WTC11 (cell line): ENCODE data around the gene MAPKAPK5. TPM values are rescaled to one million over a fixed set of nuclear protein-coding genes. Genes with fewer than 3 reads are reported as not detected.

ENCODE experiments used
- ATAC-seq: fragments of 200-7000 bp; cut with Tn5 transposase; 2 replicates; pipeline ENCODE4 v1.10.0; 2021; ENCODE audit warnings: mild to moderate bottlenecking, moderate library complexity
- CTCF ChIA-PET: fragments of 300-600 bp; sonication (Branson Sonifier 250); formaldehyde crosslinking; loops from one replicate; lab custom pipeline; 2021; ENCODE audit warnings: antibody characterized with exemption; lab: Charles Lee
- POLR2A ChIA-PET: fragments of 350-600 bp; sonication (Branson Sonifier 250); formaldehyde crosslinking; loops from one replicate; lab custom pipeline; 2021; ENCODE audit warnings: antibody characterized with exemption; lab: Charles Lee
- DNase-seq: peaks from one replicate; pipeline ENCODE4 v3.0.0; 2021; ENCODE audit warnings: low spot score
- H3K27ac Mint-ChIP-seq: 2 replicates; pipeline ENCODE4 v1.8.0; 2021; ENCODE audit warnings: mixed read lengths
- H3K27me3 Mint-ChIP-seq: 2 replicates; pipeline ENCODE4 v1.8.0; 2021; ENCODE audit warnings: low read depth, mild to moderate bottlenecking, moderate library complexity, mixed read lengths
- H3K36me3 Mint-ChIP-seq: 2 replicates; pipeline ENCODE4 v1.8.0; 2021; ENCODE audit warnings: mixed read lengths
- H3K4me1 Mint-ChIP-seq: 2 replicates; pipeline ENCODE4 v1.8.0; 2022; ENCODE audit warnings: mixed read lengths
- H3K4me3 Mint-ChIP-seq: 2 replicates; pipeline ENCODE4 v1.8.0; 2021; ENCODE audit warnings: mild to moderate bottlenecking, moderate library complexity, mixed read lengths
- H3K9me3 Mint-ChIP-seq: 2 replicates; pipeline ENCODE4 v1.8.0; 2021; ENCODE audit warnings: mixed read lengths
- AFF4 ChIP-seq: sonication (generic); formaldehyde crosslinking; IDR thresholded peaks from 2 replicates; pipeline ENCODE4 v1.8.1; 2023; ENCODE audit warnings: mild to moderate bottlenecking, missing genetic modification reagents, borderline replicate concordance
- ATF1 ChIP-seq: sonication (generic); formaldehyde crosslinking; IDR thresholded peaks from 2 replicates; pipeline ENCODE4 v1.8.1; 2023; ENCODE audit warnings: mild to moderate bottlenecking, moderate library complexity, missing genetic modification reagents
- ATF2 ChIP-seq: sonication (generic); formaldehyde crosslinking; IDR thresholded peaks from 2 replicates; pipeline ENCODE4 v1.8.1; 2022; ENCODE audit warnings: low read depth, missing genetic modification reagents, borderline replicate concordance
- CREM ChIP-seq: sonication (generic); formaldehyde crosslinking; IDR thresholded peaks from 2 replicates; pipeline ENCODE4 v1.8.1; 2022; ENCODE audit warnings: mild to moderate bottlenecking, missing genetic modification reagents, moderate library complexity
- E2F1 ChIP-seq: sonication (generic); formaldehyde crosslinking; IDR thresholded peaks from 2 replicates; pipeline ENCODE4 v1.8.0; 2022; ENCODE audit warnings: mild to moderate bottlenecking, missing genetic modification reagents
- ETV6 ChIP-seq: sonication (generic); formaldehyde crosslinking; IDR thresholded peaks from 2 replicates; pipeline ENCODE4 v1.8.1; 2022; ENCODE audit warnings: mild to moderate bottlenecking, missing genetic modification reagents
- GRHL2 ChIP-seq: fragments of 250-450 bp; sonication (Bioruptor Pico); IDR thresholded peaks from 2 replicates; pipeline ENCODE4 v1.8.0; 2022; ENCODE audit warnings: mild to moderate bottlenecking, moderate library complexity; ENCODE audit not compliant: insufficient replicate concordance, severe bottlenecking
- JUN ChIP-seq: sonication (generic); formaldehyde crosslinking; IDR thresholded peaks from 2 replicates; pipeline ENCODE4 v1.8.0; 2023; ENCODE audit warnings: mild to moderate bottlenecking, missing genetic modification reagents
- NFE2L1 ChIP-seq: sonication (generic); formaldehyde crosslinking; IDR thresholded peaks from 2 replicates; pipeline ENCODE4 v1.8.1; 2023; ENCODE audit warnings: missing genetic modification reagents
- NR1H2 ChIP-seq: sonication (generic); formaldehyde crosslinking; IDR thresholded peaks from 2 replicates; pipeline ENCODE4 v1.9.0; 2021; ENCODE audit warnings: mild to moderate bottlenecking, moderate library complexity, missing genetic modification reagents
- PRDM15 ChIP-seq: sonication (generic); formaldehyde crosslinking; IDR thresholded peaks from 2 replicates; pipeline ENCODE4 v1.8.0; 2022; ENCODE audit warnings: missing genetic modification reagents
- RELA ChIP-seq: sonication (generic); formaldehyde crosslinking; IDR thresholded peaks from 2 replicates; pipeline ENCODE4 v1.8.1; 2022; ENCODE audit warnings: missing genetic modification reagents, mild to moderate bottlenecking, borderline replicate concordance
- SOX15 ChIP-seq: fragments of 250-450 bp; sonication (Bioruptor Pico); IDR thresholded peaks from 2 replicates; pipeline ENCODE4 v1.9.0; 2021; ENCODE audit warnings: mild to moderate bottlenecking
- SP1 ChIP-seq: sonication (generic); formaldehyde crosslinking; conservative IDR thresholded peaks from 2 replicates; pipeline ENCODE4 v1.8.1; 2022; ENCODE audit warnings: missing genetic modification reagents
- TCF7 ChIP-seq: sonication (generic); formaldehyde crosslinking; IDR thresholded peaks from 2 replicates; pipeline ENCODE4 v1.8.0; 2022; ENCODE audit warnings: mild to moderate bottlenecking, low read depth, missing genetic modification reagents, moderate library complexity
- USF2 ChIP-seq: sonication (generic); formaldehyde crosslinking; IDR thresholded peaks from 2 replicates; pipeline ENCODE4 v1.8.1; 2023; ENCODE audit warnings: mild to moderate bottlenecking, missing genetic modification reagents, moderate library complexity
- ZBTB43 ChIP-seq: sonication (generic); formaldehyde crosslinking; IDR thresholded peaks from 2 replicates; pipeline ENCODE4 v1.8.1; 2023; ENCODE audit warnings: mild to moderate bottlenecking, missing genetic modification reagents
- ZNF121 ChIP-seq: sonication (generic); formaldehyde crosslinking; IDR thresholded peaks from 2 replicates; pipeline ENCODE4 v1.8.0; 2023; ENCODE audit warnings: missing genetic modification reagents
- ZNF232 ChIP-seq: sonication (generic); formaldehyde crosslinking; IDR thresholded peaks from 2 replicates; pipeline ENCODE4 v1.8.0; 2022; ENCODE audit warnings: mild to moderate bottlenecking, missing genetic modification reagents
- ZSCAN18 ChIP-seq: fragments of 250-450 bp; sonication (Bioruptor Pico); IDR thresholded peaks from 2 replicates; pipeline ENCODE4 v2.1.2; 2022; ENCODE audit warnings: mild to moderate bottlenecking, moderate library complexity
- total RNA-seq: library from RNA; stranded (reverse); gene quantifications from 3 replicates; pipeline ENCODE4 v1.2.3, GENCODE V29; 2021

The MAPKAPK5 gene
- total RNA-seq, 1 experiment from 2014 or later, result 81.8 TPM

- TF ChIP-seq ATF2 (no peak), NR1H2 (CRISPR knock-in tag) (no peak), JUN (CRISPR knock-in tag) (no peak), ZNF121 (no peak), CREM (CRISPR knock-in tag) (no peak)
Measured at GRCh38 chr12:111838353-111838752, 3.7 kb upstream of the MAPKAPK5 start (continued).

GRCh38 chr12:111840807-111841206 is 1.2 kb upstream of the MAPKAPK5 start:
- peaks cover 6% of the 10 kb centered on the region; the same call in 1 of the 2 replicates for H3K9me3 Mint-ChIP-seq
- DNase-seq (no peak), ATAC-seq (no peak)
- peak overlapping the region; percentile 97 for H3K4me3 Mint-ChIP-seq
- CTCF ChIA-PET, result interaction anchor here (0.5 to 1.1 kb wide), 2 partner anchors 28 to 246 kb away, joined by 3 read pairs; no protein-coding TSS in a partner anchor
- peaks cover 21% of the 10 kb centered on the region for H3K4me1 Mint-ChIP-seq
- H3K36me3 Mint-ChIP-seq, result peaks cover 29% of the 10 kb centered on the region
- no peaks in the 10 kb centered on the region for H3K27me3 Mint-ChIP-seq
- POLR2A ChIA-PET, result interaction anchor here (0.5 kb wide), 1 partner anchor 81 kb away, joined by 3 read pairs; no protein-coding TSS in a partner anchor
- H3K27ac Mint-ChIP-seq, result peak overlapping the region; percentile 98
- TF ChIP-seq E2F1 (CRISPR knock-in tag) (no peak), RELA (no peak), TCF7 (no peak), ZSCAN18 (CRISPR knock-in tag) (no peak), SOX15 (CRISPR knock-in tag) (no peak), ATF2 (no peak), AFF4 (CRISPR knock-in tag) (no peak), ETV6 (CRISPR knock-in tag) (no peak), ZNF232 (CRISPR knock-in tag) (no peak), USF2 (CRISPR knock-in tag) (no peak), NR1H2 (CRISPR knock-in tag) (no peak), GRHL2 (CRISPR knock-in tag) (no peak), ATF1 (CRISPR knock-in tag) (no peak), SP1 (CRISPR knock-in tag) (no peak), ZBTB43 (no peak), NFE2L1 (CRISPR knock-in tag) (no peak), PRDM15 (CRISPR knock-in tag) (no peak)
